DOHH2 (cell line): ENCODE results near the gene MRC1.

Experiments
- H3F3A ChIP-seq: fragments of 200-600 bp; sonication (generic), shearing (Covaris generic); 2 replicates; pipeline ENCODE4 v1.6.0; 2016; ENCODE audit warnings: antibody characterized with exemption, mild to moderate bottlenecking; ENCODE audit not compliant: control insufficient read depth, insufficient read depth
- H3K27ac ChIP-seq: fragments of 200-600 bp; sonication (generic); 2 replicates; pipeline ENCODE4 v1.5.1; 2014; ENCODE audit warnings: low read depth, mild to moderate bottlenecking, low read length, moderate library complexity
- H3K27me3 ChIP-seq: fragments of 200-600 bp; sonication (generic); 2 replicates; pipeline ENCODE4 v1.6.1; 2014; ENCODE audit warnings: mild to moderate bottlenecking, low read length, mixed read lengths; ENCODE audit not compliant: control insufficient read depth
- H3K36me3 ChIP-seq: fragments of 200-600 bp; sonication (generic); 2 replicates; pipeline ENCODE4 v1.6.1; 2014; ENCODE audit warnings: mild to moderate bottlenecking, low read length, moderate library complexity, mixed read lengths; ENCODE audit not compliant: control insufficient read depth
- H3K4me1 ChIP-seq: fragments of 200-600 bp; sonication (generic); 2 replicates; pipeline ENCODE4 v1.6.1; 2014; ENCODE audit warnings: mild to moderate bottlenecking, low read length, mixed read lengths; ENCODE audit not compliant: control insufficient read depth
- H3K4me2 ChIP-seq: fragments of 200-600 bp; sonication (generic); 2 replicates; pipeline ENCODE4 v1.6.0; 2014; ENCODE audit warnings: mild to moderate bottlenecking, low read length, moderate library complexity
- H3K4me3 ChIP-seq: fragments of 200-600 bp; sonication (generic); 2 replicates; pipeline ENCODE4 v1.5.1; 2014; ENCODE audit warnings: mild to moderate bottlenecking, low read length, mixed read lengths
- H3K79me2 ChIP-seq: fragments of 200-600 bp; sonication (generic); 2 replicates; pipeline ENCODE4 v1.6.1; 2014; ENCODE audit warnings: mild to moderate bottlenecking, low read length, mixed read lengths; ENCODE audit not compliant: control insufficient read depth
- H3K9me2 ChIP-seq: fragments of 200-600 bp; sonication (generic); replicated peaks from 2 replicates; pipeline ENCODE4 v1.6.1; 2014; ENCODE audit warnings: mild to moderate bottlenecking, low read length, mixed read lengths; ENCODE audit not compliant: control insufficient read depth
- H3K9me3 ChIP-seq: fragments of 200-600 bp; sonication (generic); 2 replicates; pipeline ENCODE4 v1.6.1; 2014; ENCODE audit warnings: antibody characterized with exemption, low read length, mixed read lengths; ENCODE audit not compliant: control insufficient read depth, insufficient read depth
- H4K20me1 ChIP-seq: fragments of 200-600 bp; sonication (generic); 2 replicates; pipeline ENCODE4 v1.6.0; 2014; ENCODE audit warnings: low read depth, mild to moderate bottlenecking, antibody characterized with exemption, low read length, moderate library complexity; ENCODE audit not compliant: control insufficient read depth, insufficient read depth
- EZH2phosphoT487 ChIP-seq: fragments of 200-600 bp; sonication (generic); IDR thresholded peaks from 2 replicates; pipeline ENCODE4 v1.6.1; 2017; ENCODE audit warnings: borderline replicate concordance, mild to moderate bottlenecking, antibody characterized with exemption, low read length, moderate library complexity, mixed read lengths
- TF ChIP-seq, protein P1 (sequence below): fragments of 200-600 bp; sonication (generic); IDR thresholded peaks from one replicate; pipeline ENCODE4 v1.5.1; 2014; ENCODE audit warnings: antibody characterized with exemption, mild to moderate bottlenecking, low read depth, low read length; ENCODE audit not compliant: poor library complexity, severe bottlenecking

Gene MRC1

DNA sequence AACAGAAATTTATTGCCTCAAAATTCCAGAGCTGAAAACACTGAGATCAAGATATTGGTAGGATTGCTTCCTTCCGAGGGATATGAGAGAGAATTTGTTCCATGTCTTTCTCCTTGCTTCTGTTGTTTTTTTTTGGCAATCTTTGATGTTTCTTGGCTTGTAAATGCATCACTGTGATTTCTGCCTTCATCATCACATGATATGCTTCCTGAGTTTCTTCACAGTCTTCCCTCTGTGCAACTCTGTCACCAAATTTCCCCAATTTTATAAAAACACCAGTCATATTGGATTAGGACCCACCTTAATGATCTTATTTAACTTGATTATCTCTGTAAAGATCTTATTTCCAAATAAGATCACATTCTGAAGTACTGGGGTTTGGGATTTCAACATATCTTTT lies 42.4 kb upstream of the MRC1 start:
- H4K20me1 ChIP-seq: no peaks in the 10 kb centered on the region
- no peak overlapping the region for H3K27ac ChIP-seq
- no peaks in the 10 kb centered on the region for H3K79me2 ChIP-seq
- H3K4me3 ChIP-seq: no peak overlapping the region
- H3F3A ChIP-seq: no peaks in the 10 kb centered on the region
- no peak for TF ChIP-seq EZH2phosphoT487
- TF ChIP-seq, protein P1, sequence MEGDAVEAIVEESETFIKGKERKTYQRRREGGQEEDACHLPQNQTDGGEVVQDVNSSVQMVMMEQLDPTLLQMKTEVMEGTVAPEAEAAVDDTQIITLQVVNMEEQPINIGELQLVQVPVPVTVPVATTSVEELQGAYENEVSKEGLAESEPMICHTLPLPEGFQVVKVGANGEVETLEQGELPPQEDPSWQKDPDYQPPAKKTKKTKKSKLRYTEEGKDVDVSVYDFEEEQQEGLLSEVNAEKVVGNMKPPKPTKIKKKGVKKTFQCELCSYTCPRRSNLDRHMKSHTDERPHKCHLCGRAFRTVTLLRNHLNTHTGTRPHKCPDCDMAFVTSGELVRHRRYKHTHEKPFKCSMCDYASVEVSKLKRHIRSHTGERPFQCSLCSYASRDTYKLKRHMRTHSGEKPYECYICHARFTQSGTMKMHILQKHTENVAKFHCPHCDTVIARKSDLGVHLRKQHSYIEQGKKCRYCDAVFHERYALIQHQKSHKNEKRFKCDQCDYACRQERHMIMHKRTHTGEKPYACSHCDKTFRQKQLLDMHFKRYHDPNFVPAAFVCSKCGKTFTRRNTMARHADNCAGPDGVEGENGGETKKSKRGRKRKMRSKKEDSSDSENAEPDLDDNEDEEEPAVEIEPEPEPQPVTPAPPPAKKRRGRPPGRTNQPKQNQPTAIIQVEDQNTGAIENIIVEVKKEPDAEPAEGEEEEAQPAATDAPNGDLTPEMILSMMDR: no peak
- no peak overlapping the region for H3K4me2 ChIP-seq
- no peaks in the 10 kb centered on the region for H3K9me2 ChIP-seq
- peaks cover 7% of the 10 kb centered on the region; the same call in 1 of the 2 replicates for H3K27me3 ChIP-seq
- no peaks in the 10 kb centered on the region for H3K36me3 ChIP-seq
- peaks cover 3% of the 10 kb centered on the region; the same call in 1 of the 2 replicates for H3K4me1 ChIP-seq
- H3K9me3 ChIP-seq: no peaks in the 10 kb centered on the region

DNA sequence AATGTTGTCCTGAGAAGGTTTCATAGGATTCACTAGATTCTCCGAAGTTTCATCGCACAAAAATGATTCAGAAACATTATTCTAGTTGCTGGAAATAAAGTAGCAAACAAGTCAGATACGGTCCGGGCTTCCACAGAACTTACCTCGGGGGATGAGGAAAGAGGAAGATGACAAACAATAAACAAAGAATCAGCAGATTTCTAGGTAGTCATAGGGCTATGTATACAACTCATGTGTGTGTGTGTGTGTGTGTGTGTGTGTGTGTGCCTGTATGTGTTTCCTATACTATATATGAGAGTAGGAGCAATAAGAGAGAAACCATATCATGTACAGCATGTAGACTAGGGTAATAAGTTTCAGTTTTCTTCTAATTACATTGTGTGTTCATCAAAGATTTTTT lies 40.7 kb upstream of the MRC1 start:
- no peak overlapping the region for H3K4me3 ChIP-seq
- H3K9me2 ChIP-seq: no peaks in the 10 kb centered on the region
- no peaks in the 10 kb centered on the region for H3K9me3 ChIP-seq
- H3K4me2 ChIP-seq: no peak overlapping the region
- H3K27ac ChIP-seq: no peak overlapping the region
- no peaks in the 10 kb centered on the region for H4K20me1 ChIP-seq
- no peaks in the 10 kb centered on the region for H3F3A ChIP-seq
- peaks cover 7% of the 10 kb centered on the region; the same call in 1 of the 2 replicates for H3K27me3 ChIP-seq
- H3K4me1 ChIP-seq: peaks cover 3% of the 10 kb centered on the region; the same call in 1 of the 2 replicates
- H3K79me2 ChIP-seq: no peaks in the 10 kb centered on the region
- no peaks in the 10 kb centered on the region for H3K36me3 ChIP-seq
- TF ChIP-seq, protein P1: no peak
- TF ChIP-seq EZH2phosphoT487: no peak

DNA sequence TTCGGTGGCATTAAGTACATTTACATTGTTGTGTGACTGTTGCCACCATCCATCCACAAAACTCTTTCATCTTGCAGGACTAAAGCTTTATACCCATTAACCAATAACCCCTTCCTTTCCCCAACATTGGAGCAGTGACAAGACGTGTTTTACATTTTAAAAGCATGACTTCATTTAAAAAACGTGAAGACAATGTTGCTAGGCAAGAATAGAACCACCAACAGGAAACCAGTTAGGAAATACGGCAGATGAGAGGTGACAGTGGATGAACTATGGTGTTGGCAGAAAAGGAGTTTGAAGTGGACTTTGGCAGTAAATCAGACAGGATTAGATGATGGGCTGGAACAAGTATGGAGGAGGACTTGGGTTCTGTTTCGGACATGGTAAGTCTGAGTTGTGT lies 40.2 kb upstream of the MRC1 start:
- no peaks in the 10 kb centered on the region for H3K9me2 ChIP-seq
- no peak overlapping the region for H3K4me2 ChIP-seq
- no peaks in the 10 kb centered on the region for H4K20me1 ChIP-seq
- H3K36me3 ChIP-seq: no peaks in the 10 kb centered on the region
- TF ChIP-seq, protein P1: no peak
- TF ChIP-seq EZH2phosphoT487: no peak
- peaks cover 3% of the 10 kb centered on the region; the same call in 1 of the 2 replicates for H3K4me1 ChIP-seq
- H3K27me3 ChIP-seq: peaks cover 7% of the 10 kb centered on the region; the same call in 1 of the 2 replicates
- H3K27ac ChIP-seq: no peak overlapping the region
- no peaks in the 10 kb centered on the region for H3K79me2 ChIP-seq
- no peaks in the 10 kb centered on the region for H3F3A ChIP-seq
- H3K4me3 ChIP-seq: no peak overlapping the region
- no peaks in the 10 kb centered on the region for H3K9me3 ChIP-seq

DNA sequence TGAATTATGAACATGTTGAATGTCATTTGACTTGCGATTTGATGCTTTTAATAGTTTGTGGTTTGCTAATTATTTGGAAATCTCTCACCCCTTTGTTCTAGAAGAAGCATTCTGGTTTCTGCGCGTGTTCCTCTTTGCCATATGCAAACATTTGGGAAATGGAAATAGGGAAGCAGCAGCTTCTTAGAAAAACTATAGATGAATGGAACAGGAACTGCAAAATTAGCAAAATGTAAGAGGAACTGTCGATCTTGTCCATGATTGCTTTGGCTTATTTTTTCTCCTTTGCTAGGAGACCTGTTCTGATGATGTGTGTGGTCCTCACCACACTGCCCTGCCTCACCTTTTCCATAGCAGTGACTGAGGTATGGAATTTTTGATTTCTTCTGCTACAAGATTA lies 38.1 kb upstream of the MRC1 start:
- Histone ChIP-seq H3K27me3 (peaks cover 4% of the 10 kb centered on the region; the same call in 1 of the 2 replicates), H3K9me2 (no peaks in the 10 kb centered on the region), H3K9me3 (no peaks in the 10 kb centered on the region), H3K4me1 (peaks cover 3% of the 10 kb centered on the region; the same call in 1 of the 2 replicates), H3K27ac (no peak overlapping the region), H3K36me3 (no peaks in the 10 kb centered on the region), H4K20me1 (no peaks in the 10 kb centered on the region), H3K79me2 (no peaks in the 10 kb centered on the region), H3F3A (no peaks in the 10 kb centered on the region), H3K4me3 (no peak overlapping the region), H3K4me2 (no peak overlapping the region)
- TF ChIP-seq, protein P1: no peak
- no peak for TF ChIP-seq EZH2phosphoT487
